ENCODE data around the gene PDE9A.

Gene PDE9A

GRCh38 chr21:42760951-42761751, 107.7 kb downstream of the PDE9A start:
- H3K4me3 ChIP-seq (ENCODE audit: low read depth in 1 of 2, low read length in 2 of 2), result no peak overlapping the region
- H3K27me3 ChIP-seq (ENCODE audit: control insufficient read depth in 1 of 2, insufficient read depth in 2 of 2, low read length in 2 of 2), result no peaks in the 10 kb centered on the region
- no peak overlapping the region for H3K27ac ChIP-seq (ENCODE audit: low read depth, low read length)
- H3K4me1 ChIP-seq (ENCODE audit: insufficient read depth, low read length), result no peaks in the 10 kb centered on the region
- H3K9me3 ChIP-seq (ENCODE audit: low read length), result no peaks in the 10 kb centered on the region
- peaks cover 73% of the 10 kb centered on the region for H3K36me3 ChIP-seq (ENCODE audit: insufficient read depth, low read length)
- H3K9ac ChIP-seq (ENCODE audit: low read length), result no peak overlapping the region

DNA sequence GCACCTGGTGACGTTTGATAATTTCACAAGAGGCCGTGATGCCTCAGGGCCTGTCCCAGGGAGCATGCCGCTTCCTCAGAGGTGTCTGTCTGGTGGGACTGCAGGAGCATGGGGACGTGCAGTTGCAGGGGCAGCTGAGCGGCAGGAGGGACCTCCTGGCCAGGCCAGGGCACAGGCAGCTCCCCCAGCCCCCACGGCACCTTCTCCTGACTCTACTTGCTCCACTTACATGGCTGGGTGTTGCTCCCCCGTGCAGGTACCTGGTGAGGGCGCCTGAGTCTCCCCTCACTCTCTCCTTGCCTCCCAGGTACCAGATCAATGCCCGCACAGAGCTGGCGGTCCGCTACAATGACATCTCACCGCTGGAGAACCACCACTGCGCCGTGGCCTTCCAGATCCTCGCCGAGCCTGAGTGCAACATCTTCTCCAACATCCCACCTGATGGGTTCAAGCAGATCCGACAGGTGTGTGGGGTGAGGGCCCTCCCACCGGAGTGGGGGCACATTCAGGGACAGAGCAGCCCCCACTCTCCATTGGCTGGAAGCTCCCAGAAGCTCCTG, 108.4 kb downstream of the PDE9A start:
- Histone ChIP-seq H3K4me3 (ENCODE audit: low read depth in 1 of 2, low read length in 2 of 2) (no peak overlapping the region), H3K27me3 (ENCODE audit: control insufficient read depth in 1 of 2, insufficient read depth in 2 of 2, low read length in 2 of 2) (no peaks in the 10 kb centered on the region), H3K27ac (ENCODE audit: low read depth, low read length) (no peak overlapping the region), H3K4me1 (ENCODE audit: insufficient read depth, low read length) (no peaks in the 10 kb centered on the region), H3K36me3 (ENCODE audit: insufficient read depth, low read length) (peaks cover 80% of the 10 kb centered on the region), H3K9ac (ENCODE audit: low read length) (no peak overlapping the region), H3K9me3 (ENCODE audit: low read length) (no peaks in the 10 kb centered on the region)

DNA sequence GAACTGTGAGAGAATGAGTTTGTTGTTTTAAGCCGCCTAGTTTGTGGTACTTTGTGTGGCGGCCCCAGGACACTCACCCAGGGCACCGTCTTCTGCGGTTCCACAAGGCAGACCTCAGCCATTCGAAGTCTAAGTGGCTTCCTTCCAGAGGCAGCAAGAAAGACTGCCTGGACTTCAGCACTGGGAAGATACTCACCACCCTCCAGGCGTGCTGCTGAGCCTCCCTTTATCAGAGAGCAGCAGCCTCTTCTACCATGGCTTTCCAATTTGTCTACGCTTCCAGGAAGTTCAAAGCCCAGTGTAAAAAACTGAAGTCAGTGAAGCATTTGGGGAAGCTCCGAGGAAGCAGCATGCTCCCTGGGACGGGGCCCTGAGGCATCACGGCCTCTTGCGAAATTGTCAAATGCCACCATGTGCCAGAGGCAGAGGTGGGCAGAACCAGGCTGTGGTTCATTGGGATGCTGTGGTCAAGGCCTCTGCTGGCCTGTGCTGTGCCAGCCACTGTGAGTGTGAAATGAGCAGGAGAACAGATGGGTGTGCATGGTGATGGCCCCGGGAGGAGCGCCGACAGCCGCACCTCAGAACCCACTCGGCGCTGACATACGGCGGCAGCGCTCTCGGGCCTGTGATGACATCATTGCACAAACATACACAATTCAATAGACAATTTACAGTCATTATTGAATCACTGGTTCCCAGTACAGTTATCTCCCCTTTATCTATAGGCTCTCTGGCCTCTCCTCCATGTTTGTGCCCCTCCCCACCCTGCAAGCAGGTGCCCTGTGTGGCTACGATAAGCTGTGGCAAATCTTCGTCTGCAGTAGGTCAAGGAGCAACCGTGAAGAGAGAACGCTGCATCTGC, 110.4 kb downstream of the PDE9A start:
- Histone ChIP-seq H3K36me3 (ENCODE audit: insufficient read depth, low read length) (peaks cover 79% of the 10 kb centered on the region), H3K9ac (ENCODE audit: low read length) (no peak overlapping the region), H3K9me3 (ENCODE audit: low read length) (no peaks in the 10 kb centered on the region), H3K27me3 (ENCODE audit: control insufficient read depth in 1 of 2, insufficient read depth in 2 of 2, low read length in 2 of 2) (no peaks in the 10 kb centered on the region), H3K4me1 (ENCODE audit: insufficient read depth, low read length) (no peaks in the 10 kb centered on the region), H3K27ac (ENCODE audit: low read depth, low read length) (no peak overlapping the region), H3K4me3 (ENCODE audit: low read depth in 1 of 2, low read length in 2 of 2) (no peak overlapping the region)

DNA sequence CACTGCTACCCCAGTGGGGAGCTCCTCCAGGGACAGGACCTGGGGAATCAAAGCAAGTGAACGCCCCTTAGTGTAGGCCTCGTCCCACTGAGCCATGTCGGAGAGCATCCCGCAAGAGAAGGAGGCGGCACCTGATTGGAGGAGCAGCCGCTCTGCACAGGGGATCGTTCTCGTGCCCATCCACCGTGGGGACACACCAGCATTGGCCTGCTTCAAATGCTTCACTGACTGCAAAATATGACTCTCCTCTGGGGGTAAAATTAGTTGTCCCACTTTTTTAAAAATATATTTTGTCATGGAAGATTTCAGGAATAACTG, 111.0 kb downstream of the PDE9A start:
- Histone ChIP-seq H3K27me3 (ENCODE audit: control insufficient read depth in 1 of 2, insufficient read depth in 2 of 2, low read length in 2 of 2) (no peaks in the 10 kb centered on the region), H3K4me3 (ENCODE audit: low read depth in 1 of 2, low read length in 2 of 2) (no peak overlapping the region), H3K36me3 (ENCODE audit: insufficient read depth, low read length) (peaks cover 81% of the 10 kb centered on the region), H3K9ac (ENCODE audit: low read length) (no peak overlapping the region), H3K27ac (ENCODE audit: low read depth, low read length) (no peak overlapping the region), H3K9me3 (ENCODE audit: low read length) (no peaks in the 10 kb centered on the region), H3K4me1 (ENCODE audit: insufficient read depth, low read length) (no peaks in the 10 kb centered on the region)

GRCh38 chr21:42764883-42765282, 111.5 kb downstream of the PDE9A start:
- H3K36me3 ChIP-seq (ENCODE audit: insufficient read depth, low read length), result peaks cover 86% of the 10 kb centered on the region

DNA sequence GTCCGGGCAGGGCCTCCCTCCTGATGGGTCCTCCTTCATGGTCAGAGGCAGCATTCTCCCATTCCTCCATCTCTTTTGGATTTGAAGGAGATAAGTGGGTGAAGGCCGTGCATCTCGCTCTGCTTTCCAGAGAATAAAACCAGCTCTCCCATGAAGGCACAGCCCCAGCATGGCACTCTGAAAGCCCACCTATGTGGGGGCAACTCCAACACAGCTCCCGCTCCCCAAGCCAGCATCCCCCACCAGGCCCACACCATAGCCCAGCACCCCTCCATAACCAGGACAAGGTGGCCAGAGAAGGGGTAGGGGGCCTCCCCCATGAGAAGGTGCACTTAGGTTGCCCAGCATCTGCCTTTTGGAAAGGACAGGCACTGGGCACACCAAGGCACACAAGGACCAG, 112.2 kb downstream of the PDE9A start:
- Histone ChIP-seq H3K9ac (ENCODE audit: low read length) (no peak overlapping the region), H3K36me3 (ENCODE audit: insufficient read depth, low read length) (peaks cover 87% of the 10 kb centered on the region), H3K4me3 (ENCODE audit: low read depth in 1 of 2, low read length in 2 of 2) (no peak overlapping the region), H3K27me3 (ENCODE audit: control insufficient read depth in 1 of 2, insufficient read depth in 2 of 2, low read length in 2 of 2) (no peaks in the 10 kb centered on the region), H3K9me3 (ENCODE audit: low read length) (no peaks in the 10 kb centered on the region), H3K4me1 (ENCODE audit: insufficient read depth, low read length) (no peaks in the 10 kb centered on the region), H3K27ac (ENCODE audit: low read depth, low read length) (no peak overlapping the region)

More at GRCh38 chr21:42764883-42765282, 111.5 kb downstream of the PDE9A start:
- no peak overlapping the region for H3K4me3 ChIP-seq (ENCODE audit: low read depth in 1 of 2, low read length in 2 of 2)
- H3K27ac ChIP-seq (ENCODE audit: low read depth, low read length), result no peak overlapping the region
- no peaks in the 10 kb centered on the region for H3K9me3 ChIP-seq (ENCODE audit: low read length)
- no peaks in the 10 kb centered on the region for H3K27me3 ChIP-seq (ENCODE audit: control insufficient read depth in 1 of 2, insufficient read depth in 2 of 2, low read length in 2 of 2)
- no peak overlapping the region for H3K9ac ChIP-seq (ENCODE audit: low read length)
- no peaks in the 10 kb centered on the region for H3K4me1 ChIP-seq (ENCODE audit: insufficient read depth, low read length)

- peaks cover 86% of the 10 kb centered on the region for H3K36me3 ChIP-seq (ENCODE audit: insufficient read depth, low read length)
- no peaks in the 10 kb centered on the region for H3K27me3 ChIP-seq (ENCODE audit: control insufficient read depth in 1 of 2, insufficient read depth in 2 of 2, low read length in 2 of 2)
- no peaks in the 10 kb centered on the region for H3K9me3 ChIP-seq (ENCODE audit: low read length)
These were observed 113.5 kb downstream of the PDE9A start for GRCh38 chr21:42766739-42767560.

DNA sequence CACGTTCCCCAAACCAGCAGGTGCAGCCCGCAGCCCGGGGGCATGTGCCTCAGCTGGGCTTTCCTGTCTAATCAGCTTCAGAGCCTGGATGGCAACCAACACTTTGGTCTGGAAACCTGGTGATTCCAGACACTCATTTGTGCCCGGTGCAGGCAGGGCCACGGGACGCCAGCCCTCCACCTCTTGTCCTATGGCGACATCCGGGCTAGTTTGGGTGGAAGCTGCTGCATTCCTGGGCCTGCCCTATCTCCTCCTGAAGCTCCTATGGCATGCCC, 114.1 kb downstream of the PDE9A start:
- H3K36me3 ChIP-seq (ENCODE audit: insufficient read depth, low read length), result peaks cover 85% of the 10 kb centered on the region
- H3K27ac ChIP-seq (ENCODE audit: low read depth, low read length), result no peak overlapping the region

More at GRCh38 chr21:42766739-42767560, 113.5 kb downstream of the PDE9A start:
- H3K27ac ChIP-seq (ENCODE audit: low read depth, low read length), result no peak overlapping the region
- no peak overlapping the region for H3K9ac ChIP-seq (ENCODE audit: low read length)
- no peak overlapping the region for H3K4me3 ChIP-seq (ENCODE audit: low read depth in 1 of 2, low read length in 2 of 2)
- H3K4me1 ChIP-seq (ENCODE audit: insufficient read depth, low read length), result no peaks in the 10 kb centered on the region

GRCh38 chr21:42768324-42769121, 115.1 kb downstream of the PDE9A start:
- H3K27me3 ChIP-seq (ENCODE audit: control insufficient read depth in 1 of 2, insufficient read depth in 2 of 2, low read length in 2 of 2), result no peaks in the 10 kb centered on the region
- H3K9me3 ChIP-seq (ENCODE audit: low read length), result no peaks in the 10 kb centered on the region
- H3K4me3 ChIP-seq (ENCODE audit: low read depth in 1 of 2, low read length in 2 of 2), result no peak overlapping the region
- no peaks in the 10 kb centered on the region for H3K4me1 ChIP-seq (ENCODE audit: insufficient read depth, low read length)
- H3K9ac ChIP-seq (ENCODE audit: low read length), result no peak overlapping the region
- H3K36me3 ChIP-seq (ENCODE audit: insufficient read depth, low read length), result peaks cover 91% of the 10 kb centered on the region
- H3K27ac ChIP-seq (ENCODE audit: low read depth, low read length), result no peak overlapping the region

More for the DNA sequence above, 114.1 kb downstream of the PDE9A start:
- Histone ChIP-seq H3K4me3 (ENCODE audit: low read depth in 1 of 2, low read length in 2 of 2) (no peak overlapping the region), H3K9ac (ENCODE audit: low read length) (no peak overlapping the region), H3K27me3 (ENCODE audit: control insufficient read depth in 1 of 2, insufficient read depth in 2 of 2, low read length in 2 of 2) (no peaks in the 10 kb centered on the region), H3K9me3 (ENCODE audit: low read length) (no peaks in the 10 kb centered on the region), H3K4me1 (ENCODE audit: insufficient read depth, low read length) (no peaks in the 10 kb centered on the region)

GRCh38 chr21:42769183-42769819, 115.9 kb downstream of the PDE9A start:
- H3K4me1 ChIP-seq (ENCODE audit: insufficient read depth, low read length), result no peaks in the 10 kb centered on the region
- H3K36me3 ChIP-seq (ENCODE audit: insufficient read depth, low read length), result peaks cover 84% of the 10 kb centered on the region
- H3K9me3 ChIP-seq (ENCODE audit: low read length), result no peaks in the 10 kb centered on the region
- no peak overlapping the region for H3K9ac ChIP-seq (ENCODE audit: low read length)
- no peaks in the 10 kb centered on the region for H3K27me3 ChIP-seq (ENCODE audit: control insufficient read depth in 1 of 2, insufficient read depth in 2 of 2, low read length in 2 of 2)
- H3K27ac ChIP-seq (ENCODE audit: low read depth, low read length), result no peak overlapping the region
- H3K4me3 ChIP-seq (ENCODE audit: low read depth in 1 of 2, low read length in 2 of 2), result no peak overlapping the region
